Measurements from ENCODE around the gene ABCA5. TPM values are rescaled to one million over a fixed set of nuclear protein-coding genes. Genes with fewer than 3 reads are reported as not detected.

Gene ABCA5
- total and polyA plus RNA-seq, 5 donors, result 11.3 to 20.7 (median 18.6) TPM

DNA sequence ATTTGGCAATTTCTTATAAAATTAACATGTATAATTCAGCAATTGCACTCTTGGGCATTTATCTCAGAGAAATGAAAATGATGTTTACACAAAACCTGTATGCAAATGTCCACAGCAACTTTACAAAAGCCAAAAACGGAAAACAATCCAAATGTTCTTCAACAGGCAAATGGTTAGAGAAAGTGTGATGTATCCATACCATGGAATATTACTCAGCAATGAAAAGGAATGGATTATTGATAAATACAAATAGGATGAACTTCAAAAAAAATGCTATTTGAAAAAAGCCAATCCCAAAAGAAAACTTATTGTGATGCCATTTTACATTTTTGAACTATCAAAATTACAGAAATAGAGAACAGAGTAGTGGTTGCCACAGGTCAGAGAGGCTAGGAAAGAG, 61.1 kb downstream of the ABCA5 start:
- no peak overlapping the region for H3K4me3 ChIP-seq (ENCODE audit: low read length)
- 93% methylated on average over 1 of the region's 1 CpG for WGBS
- no peak overlapping the region for H3K27ac ChIP-seq (ENCODE audit: low read length)
- no peaks in the 10 kb centered on the region for H3K4me1 ChIP-seq (ENCODE audit: control insufficient read depth, insufficient read depth, low read length)
- ATAC-seq (no peak), DNase-seq (no peak)
- H3K9me3 ChIP-seq (ENCODE audit: control insufficient read depth, low read length), result no peaks in the 10 kb centered on the region
- H3K27me3 ChIP-seq (ENCODE audit: control insufficient read depth, insufficient read depth), result no peaks in the 10 kb centered on the region
- intact Hi-C loops (cut with DNase I), result no loop called here

DNA sequence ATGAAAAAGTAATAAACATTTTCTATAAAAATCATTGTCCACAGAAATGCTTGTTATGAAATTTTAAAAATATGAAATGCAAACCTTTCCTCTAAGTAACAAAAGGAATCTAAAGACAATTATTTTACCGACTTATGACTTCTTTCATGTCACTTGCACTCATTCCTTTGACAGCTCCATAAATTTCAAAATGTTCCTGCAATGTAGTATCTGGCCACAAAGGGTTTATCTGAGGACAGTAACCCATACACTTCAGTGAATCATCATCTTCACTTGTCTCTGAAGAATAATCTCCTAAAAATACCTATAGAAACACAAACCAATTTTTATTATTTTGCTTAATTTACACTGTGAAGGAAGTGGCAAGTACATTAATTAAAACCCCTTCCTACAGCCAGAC, 72.7 kb downstream of the ABCA5 start:
- Histone ChIP-seq H3K4me1 (ENCODE audit: control insufficient read depth, insufficient read depth, low read length) (no peaks in the 10 kb centered on the region), H3K27ac (ENCODE audit: low read length) (no peak overlapping the region), H3K4me3 (ENCODE audit: low read length) (no peak overlapping the region), H3K27me3 (ENCODE audit: control insufficient read depth, insufficient read depth) (no peaks in the 10 kb centered on the region), H3K9me3 (ENCODE audit: control insufficient read depth, low read length) (no peaks in the 10 kb centered on the region)
- intact Hi-C loops (cut with DNase I), result no loop called here
- DNase-seq (no peak), ATAC-seq (no peak)
- 52% methylated on average over 1 of the region's 1 CpG for WGBS

DNA sequence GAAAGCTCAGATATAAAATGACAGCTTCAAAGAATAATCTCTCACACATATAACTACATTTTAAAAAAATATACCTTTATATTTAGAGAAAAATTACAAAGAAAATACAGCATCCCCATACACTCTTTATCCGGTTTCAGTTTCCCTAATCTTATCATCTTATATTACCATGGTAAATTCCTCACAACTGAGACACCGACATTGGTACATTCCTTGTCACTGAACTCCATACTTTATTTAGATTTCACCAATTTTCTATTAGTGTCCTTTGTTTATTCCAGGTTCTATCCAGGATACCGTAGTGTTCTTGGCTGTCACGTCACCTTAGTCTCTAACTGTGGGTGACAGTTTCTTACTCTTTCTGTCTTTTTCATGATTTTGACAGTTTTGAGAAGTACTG, 76.3 kb downstream of the ABCA5 start:
- intact Hi-C loops (cut with DNase I), result no loop called here
- ATAC-seq (no peak), DNase-seq (no peak)
- 71% methylated on average over 4 of the region's 4 CpGs for WGBS
- no peak overlapping the region for H3K4me3 ChIP-seq (ENCODE audit: low read length)
- H3K27me3 ChIP-seq (ENCODE audit: control insufficient read depth, insufficient read depth), result no peaks in the 10 kb centered on the region
- H3K4me1 ChIP-seq (ENCODE audit: control insufficient read depth, insufficient read depth, low read length), result no peaks in the 10 kb centered on the region
- no peak overlapping the region for H3K27ac ChIP-seq (ENCODE audit: low read length)
- no peaks in the 10 kb centered on the region for H3K9me3 ChIP-seq (ENCODE audit: control insufficient read depth, low read length)

DNA sequence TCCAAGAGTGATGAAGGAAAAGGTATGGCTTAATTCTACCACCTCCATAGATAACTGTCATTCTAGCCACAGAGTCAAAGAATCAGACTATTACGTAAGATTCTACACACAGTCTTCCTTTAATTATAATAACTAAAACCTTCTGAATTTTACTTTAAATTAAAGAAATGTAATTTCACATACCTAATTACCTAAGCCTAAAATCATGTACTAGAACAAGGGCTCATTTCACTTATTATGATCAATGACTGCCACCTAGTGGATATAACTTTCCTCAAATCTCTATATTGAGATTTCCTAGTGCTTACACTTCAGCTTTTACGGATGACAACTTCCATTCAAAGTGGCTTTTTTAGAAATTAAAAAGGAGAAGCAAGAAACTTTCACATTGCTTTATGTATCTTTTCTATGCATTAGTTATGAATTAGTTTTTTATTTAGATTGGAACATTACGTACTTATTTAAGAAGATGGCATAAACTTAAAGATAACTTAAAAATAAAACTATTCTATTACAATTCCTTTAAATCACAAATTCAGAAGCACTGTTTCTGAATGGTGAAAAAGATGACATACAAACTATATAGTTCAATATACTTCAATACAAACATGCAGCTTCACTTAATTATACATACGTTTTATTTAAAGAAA, 80.1 kb downstream of the ABCA5 start:
- Histone ChIP-seq H3K4me3 (ENCODE audit: low read length) (no peak overlapping the region), H3K27me3 (ENCODE audit: control insufficient read depth, insufficient read depth) (no peaks in the 10 kb centered on the region), H3K9me3 (ENCODE audit: control insufficient read depth, low read length) (no peaks in the 10 kb centered on the region), H3K27ac (ENCODE audit: low read length) (no peak overlapping the region), H3K4me1 (ENCODE audit: control insufficient read depth, insufficient read depth, low read length) (no peaks in the 10 kb centered on the region)
- 60% methylated on average over 4 of the region's 4 CpGs for WGBS
- intact Hi-C loops (cut with DNase I), result loop anchor here in 1 of 4 donors (5.0 kb wide), 1 partner anchor 470 kb away; no protein-coding TSS in a partner anchor
- DNase-seq (no peak), ATAC-seq (peak; percentile 34 to 64)

DNA sequence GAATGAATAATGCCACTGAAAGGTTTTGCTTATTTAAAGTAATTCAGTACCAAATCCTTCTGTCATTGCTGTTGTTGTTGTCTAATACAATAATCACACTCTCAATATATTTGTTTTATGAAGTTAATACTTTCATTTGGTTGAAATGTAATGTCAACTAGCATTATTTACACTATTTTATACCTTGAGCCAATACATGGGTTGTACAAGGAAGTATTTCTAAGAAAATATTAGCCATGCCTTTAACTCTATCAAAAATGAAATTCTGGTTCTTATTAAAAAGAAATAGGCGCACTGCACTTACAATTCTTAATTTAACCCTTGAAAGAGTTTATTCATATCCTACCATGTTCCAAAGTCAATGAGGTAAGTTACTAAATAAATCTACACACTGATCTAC, 80.7 kb downstream of the ABCA5 start:
- DNase-seq, result no peak
- Histone ChIP-seq H3K4me1 (ENCODE audit: control insufficient read depth, insufficient read depth, low read length) (no peaks in the 10 kb centered on the region), H3K4me3 (ENCODE audit: low read length) (no peak overlapping the region), H3K9me3 (ENCODE audit: control insufficient read depth, low read length) (no peaks in the 10 kb centered on the region), H3K27ac (ENCODE audit: low read length) (no peak overlapping the region), H3K27me3 (ENCODE audit: control insufficient read depth, insufficient read depth) (no peaks in the 10 kb centered on the region)
- intact Hi-C loops (cut with DNase I), result loop anchor here in 1 of 4 donors (5.0 kb wide), 1 partner anchor 469 kb away; no protein-coding TSS in a partner anchor
- no peak for ATAC-seq
- WGBS, result 47% methylated on average over 1 of the region's 1 CpG

DNA sequence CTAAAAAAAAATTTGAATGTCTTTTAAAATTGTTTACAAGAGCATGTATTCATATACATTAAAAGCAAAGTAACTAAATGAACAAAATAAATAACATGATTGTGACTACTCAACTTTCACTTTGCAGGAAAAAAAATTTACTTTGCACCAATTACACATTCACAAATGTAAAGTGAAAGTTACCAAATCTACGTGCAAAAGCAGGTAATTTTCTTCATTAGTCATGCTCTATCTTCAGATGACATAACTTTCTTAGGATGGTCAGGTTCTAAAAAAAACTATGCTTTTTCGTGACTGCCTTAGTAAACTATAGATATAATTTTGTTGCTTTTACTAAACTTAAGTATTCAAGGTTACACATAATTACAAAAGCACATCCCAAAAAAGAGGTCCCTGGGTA, 81.3 kb downstream of the ABCA5 start:
- intact Hi-C loops (cut with DNase I), result loop anchor here in 1 of 4 donors (5.0 kb wide), 1 partner anchor 468 kb away; no protein-coding TSS in a partner anchor
- no peak overlapping the region for H3K27ac ChIP-seq (ENCODE audit: low read length)
- H3K9me3 ChIP-seq (ENCODE audit: control insufficient read depth, low read length), result no peaks in the 10 kb centered on the region
- H3K4me1 ChIP-seq (ENCODE audit: control insufficient read depth, insufficient read depth, low read length), result no peaks in the 10 kb centered on the region
- H3K4me3 ChIP-seq (ENCODE audit: low read length), result no peak overlapping the region
- WGBS, result 65% methylated on average over 2 of the region's 2 CpGs
- no peak for DNase-seq
- no peak for ATAC-seq
- no peaks in the 10 kb centered on the region for H3K27me3 ChIP-seq (ENCODE audit: control insufficient read depth, insufficient read depth)

DNA sequence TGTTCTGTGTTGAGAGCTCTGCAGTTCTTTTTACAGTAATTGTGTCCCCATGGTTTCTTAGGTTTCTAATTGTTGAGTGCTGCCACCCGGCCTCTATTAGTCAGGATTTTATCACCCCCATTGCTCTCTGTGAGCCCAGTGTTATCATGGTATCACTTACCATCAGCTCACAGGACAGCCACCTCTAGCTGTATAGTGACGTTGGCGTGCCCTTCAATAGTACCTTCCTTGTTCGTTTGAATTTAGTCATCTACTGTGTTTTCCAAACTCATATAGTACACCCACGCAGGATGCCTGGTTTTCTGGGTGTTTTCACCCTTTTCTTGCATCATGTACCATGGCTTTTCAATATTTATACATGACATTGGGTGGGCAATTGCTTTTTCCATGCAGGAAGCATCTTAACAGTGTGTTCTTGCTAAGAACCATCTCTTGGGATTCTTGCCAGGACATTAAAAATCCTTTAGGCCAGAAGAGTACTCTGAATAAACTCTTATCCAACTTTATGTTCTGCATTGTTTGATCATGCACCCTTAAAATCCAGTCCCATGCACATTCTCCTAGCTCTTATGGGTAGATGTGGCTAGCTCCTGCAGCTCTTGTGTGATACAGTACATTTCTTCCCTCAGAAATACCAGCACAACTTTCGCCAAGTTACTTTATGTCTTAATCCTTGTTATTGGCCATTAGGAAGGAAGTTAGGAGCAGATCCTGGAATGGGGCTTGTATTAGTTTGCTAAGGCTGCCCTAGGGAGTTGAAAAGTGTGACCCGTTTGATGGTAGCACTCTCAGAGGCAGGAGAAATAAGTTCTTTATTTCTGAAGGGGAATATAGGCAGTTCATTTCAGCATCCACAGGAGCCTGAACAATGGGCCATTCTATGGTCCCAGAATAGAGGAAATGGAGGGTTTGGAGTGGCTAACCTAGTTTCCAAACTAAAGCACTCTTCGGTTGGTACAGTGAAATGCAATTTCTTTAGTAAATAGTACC, 87.0 kb downstream of the ABCA5 start:
- no peak for DNase-seq
- WGBS, result 85% methylated on average over 8 of the region's 8 CpGs
- Histone ChIP-seq H3K27me3 (ENCODE audit: control insufficient read depth, insufficient read depth) (no peaks in the 10 kb centered on the region), H3K27ac (ENCODE audit: low read length) (no peak overlapping the region), H3K9me3 (ENCODE audit: control insufficient read depth, low read length) (no peaks in the 10 kb centered on the region), H3K4me1 (ENCODE audit: control insufficient read depth, insufficient read depth, low read length) (peaks cover 2% of the 10 kb centered on the region), H3K4me3 (ENCODE audit: low read length) (no peak overlapping the region)
- ATAC-seq, result no peak
- intact Hi-C loops (cut with DNase I), result loop anchor here in 3 of 4 donors (5.0 to 10.0 kb wide), 3 partner anchors 175 to 463 kb away; partner anchors contain the start of gene ABCA9 (in 2 of the 3)

DNA sequence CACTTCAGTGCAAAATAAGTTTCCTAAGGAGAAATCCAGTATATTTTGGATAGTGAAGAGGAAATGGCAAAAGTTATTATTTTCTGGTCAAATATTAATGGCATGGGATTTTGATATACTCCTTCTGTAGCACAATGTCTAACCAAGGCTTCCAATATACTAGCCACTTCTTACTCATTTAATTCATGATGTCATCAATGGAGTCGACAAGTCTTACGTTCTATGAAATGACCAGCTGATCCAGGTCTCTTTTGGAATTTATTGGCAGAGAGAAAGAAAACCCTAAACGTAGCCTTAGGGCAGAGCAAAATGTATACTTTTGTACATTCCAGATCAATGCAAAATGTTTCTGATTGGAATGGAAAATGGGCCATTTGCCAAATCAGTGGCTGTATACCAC, 90.0 kb downstream of the ABCA5 start:
- Histone ChIP-seq H3K27me3 (ENCODE audit: control insufficient read depth, insufficient read depth) (no peaks in the 10 kb centered on the region), H3K9me3 (ENCODE audit: control insufficient read depth, low read length) (no peaks in the 10 kb centered on the region), H3K4me3 (ENCODE audit: low read length) (no peak overlapping the region), H3K4me1 (ENCODE audit: control insufficient read depth, insufficient read depth, low read length) (peaks cover 2% of the 10 kb centered on the region), H3K27ac (ENCODE audit: low read length) (no peak overlapping the region)
- WGBS, result 81% methylated on average over 3 of the region's 3 CpGs
- DNase-seq, result no peak
- no peak for ATAC-seq
- intact Hi-C loops (cut with DNase I), result loop anchor here in 3 of 4 donors (5.0 to 10.0 kb wide), 3 partner anchors 172 to 460 kb away; partner anchors contain the start of gene ABCA9 (in 2 of the 3)

DNA sequence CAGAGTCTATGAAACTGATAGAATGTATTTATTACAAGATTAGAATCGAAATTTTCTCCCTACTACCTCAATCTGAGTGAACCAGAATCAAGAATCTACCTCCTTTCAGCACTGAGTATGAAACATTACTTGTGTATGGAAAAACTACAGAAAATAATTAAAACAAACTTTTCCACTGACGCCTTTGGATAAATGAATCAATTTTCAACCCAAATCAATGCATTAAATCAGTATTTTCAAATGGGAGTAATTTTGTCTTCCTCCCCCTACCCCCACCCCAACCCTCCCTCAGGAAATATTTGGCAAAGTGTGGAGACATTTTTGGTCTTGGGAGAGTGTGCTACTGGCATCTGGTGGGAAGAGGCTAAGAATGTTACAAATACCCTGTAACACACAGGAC, 90.5 kb downstream of the ABCA5 start:
- 58% methylated on average over 2 of the region's 2 CpGs for WGBS
- ATAC-seq (no peak), DNase-seq (no peak)
- Histone ChIP-seq H3K4me1 (ENCODE audit: control insufficient read depth, insufficient read depth, low read length) (peaks cover 2% of the 10 kb centered on the region), H3K9me3 (ENCODE audit: control insufficient read depth, low read length) (no peaks in the 10 kb centered on the region), H3K27me3 (ENCODE audit: control insufficient read depth, insufficient read depth) (no peaks in the 10 kb centered on the region), H3K27ac (ENCODE audit: low read length) (no peak overlapping the region), H3K4me3 (ENCODE audit: low read length) (no peak overlapping the region)
- intact Hi-C loops (cut with DNase I), result loop anchor here in 3 of 4 donors (5.0 to 10.0 kb wide), 3 partner anchors 172 to 459 kb away; partner anchors contain the start of gene ABCA9 (in 2 of the 3)

DNA sequence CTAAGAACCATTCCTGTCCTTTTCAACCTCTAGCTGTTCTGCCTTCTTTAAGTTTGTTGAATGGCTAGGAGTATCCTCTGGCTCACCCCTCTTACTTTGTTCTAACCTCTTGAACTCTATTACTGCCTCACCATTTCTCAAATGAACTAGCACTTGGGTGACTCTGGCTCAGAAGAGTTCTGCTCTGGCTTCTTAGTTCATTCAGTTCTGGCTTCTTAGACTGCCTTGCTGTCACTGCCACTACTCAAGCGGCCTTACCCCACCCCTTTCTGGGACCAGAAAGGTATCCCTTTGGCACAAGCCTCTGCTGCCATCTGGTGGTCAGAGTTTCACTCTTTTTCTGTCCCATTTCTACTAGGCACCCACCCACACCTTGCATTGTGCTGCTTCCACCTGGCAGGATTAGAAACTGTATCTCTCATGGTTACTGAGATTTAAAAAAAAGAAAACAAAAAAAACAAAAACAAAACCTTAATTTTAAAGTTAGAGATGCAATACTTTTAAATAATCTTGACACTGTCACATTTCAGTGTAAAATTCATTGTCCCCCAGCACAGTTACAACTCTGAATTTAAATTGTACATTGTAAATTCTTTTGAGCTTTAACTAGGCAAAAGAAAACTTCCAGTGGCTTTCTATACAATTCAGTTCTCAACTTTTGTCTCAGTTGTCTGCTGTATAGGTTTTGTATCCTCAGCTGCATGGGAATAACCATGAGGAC, 91.4 kb downstream of the ABCA5 start:
- WGBS, result 4% methylated on average over 1 of the region's 1 CpG
- no peak overlapping the region for H3K4me3 ChIP-seq (ENCODE audit: low read length)
- ATAC-seq (peak; percentile 94 to 96), DNase-seq (peak; percentile 84 to 88 (median 88))
- H3K27ac ChIP-seq (ENCODE audit: low read length), result no peak overlapping the region
- H3K9me3 ChIP-seq (ENCODE audit: control insufficient read depth, low read length), result no peaks in the 10 kb centered on the region
- H3K27me3 ChIP-seq (ENCODE audit: control insufficient read depth, insufficient read depth), result no peaks in the 10 kb centered on the region
- peaks cover 2% of the 10 kb centered on the region for H3K4me1 ChIP-seq (ENCODE audit: control insufficient read depth, insufficient read depth, low read length)
- intact Hi-C loops (cut with DNase I), result loop anchor here in 3 of 4 donors (5.0 to 10.0 kb wide), 3 partner anchors 171 to 458 kb away; partner anchors contain the start of gene ABCA9 (in 2 of the 3)
